NOMO-1 treated with dmso at 0.1 percent for 144 hours (cell line): ENCODE measurements around the gene SLC6A5.
A peak's percentile ranks its signal among the peaks of the same experiment; 100 is the strongest.

ENCODE experiments used
- DNase-seq: peaks from one replicate; lab custom pipeline; 2025; ENCODE audit not compliant: unreplicated experiment; lab: John Stamatoyannopoulos, UW

The SLC6A5 gene

DNA sequence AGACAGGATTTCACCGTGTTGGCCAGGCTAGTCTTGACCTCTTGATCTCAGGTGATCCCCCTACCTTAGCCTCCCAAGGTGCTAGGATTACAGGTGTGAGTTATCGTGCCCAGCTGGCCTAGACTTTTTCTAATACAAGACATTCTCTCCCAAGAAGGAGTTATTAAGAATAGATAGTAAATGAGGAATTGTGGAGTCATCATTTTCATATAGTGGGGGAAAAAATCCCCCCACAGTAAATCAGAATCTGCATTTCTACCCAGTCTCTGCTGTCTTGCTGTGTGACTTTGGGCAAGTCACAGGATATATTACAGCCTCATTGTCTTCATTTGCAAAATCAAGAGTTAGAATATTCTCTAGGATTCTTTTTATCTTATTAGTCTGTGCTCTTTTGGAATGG lies 21.6 kb downstream of the SLC6A5 start:
- DNase-seq = no peak

DNA sequence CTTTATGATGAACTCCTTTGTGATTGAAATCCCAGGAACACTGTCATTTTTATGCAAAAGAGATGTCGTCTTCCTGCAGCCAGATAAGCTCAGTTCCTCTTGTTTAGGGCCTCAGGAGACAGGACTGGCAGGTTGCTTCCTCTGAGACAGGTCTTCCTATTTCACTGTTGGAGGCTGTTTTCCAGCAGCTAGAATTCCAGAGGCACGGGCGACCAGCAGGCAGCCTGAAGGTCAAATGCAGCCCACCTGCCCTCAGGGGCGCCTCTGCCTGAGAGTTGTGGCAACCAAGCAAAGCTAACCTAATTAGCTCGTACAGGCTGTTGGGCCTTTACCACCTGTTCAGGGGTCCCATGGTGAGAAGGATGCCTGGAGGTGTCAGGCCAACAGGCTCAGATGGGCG lies 22.3 kb downstream of the SLC6A5 start:
- no peak for DNase-seq

DNA sequence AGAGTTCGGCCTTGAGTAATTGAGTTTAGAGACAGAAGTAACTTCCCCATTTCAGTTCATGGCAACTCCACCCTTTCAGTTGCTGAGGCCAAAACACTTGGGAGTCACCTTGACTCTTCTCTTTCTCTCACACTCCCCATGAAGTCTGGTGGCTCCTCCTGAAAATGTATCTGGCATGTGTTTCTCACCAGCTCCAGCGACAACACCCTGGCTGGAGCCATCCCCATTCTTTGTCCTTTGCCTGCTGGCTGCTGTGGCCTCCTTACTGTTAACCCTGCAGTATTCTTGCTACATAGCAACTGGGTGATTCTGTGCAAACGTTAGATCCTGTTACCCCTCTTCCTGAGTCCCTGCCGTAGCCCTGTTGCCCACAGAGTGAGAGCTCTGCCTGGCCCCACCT lies 23.8 kb downstream of the SLC6A5 start:
- DNase-seq = peak; percentile 20

DNA sequence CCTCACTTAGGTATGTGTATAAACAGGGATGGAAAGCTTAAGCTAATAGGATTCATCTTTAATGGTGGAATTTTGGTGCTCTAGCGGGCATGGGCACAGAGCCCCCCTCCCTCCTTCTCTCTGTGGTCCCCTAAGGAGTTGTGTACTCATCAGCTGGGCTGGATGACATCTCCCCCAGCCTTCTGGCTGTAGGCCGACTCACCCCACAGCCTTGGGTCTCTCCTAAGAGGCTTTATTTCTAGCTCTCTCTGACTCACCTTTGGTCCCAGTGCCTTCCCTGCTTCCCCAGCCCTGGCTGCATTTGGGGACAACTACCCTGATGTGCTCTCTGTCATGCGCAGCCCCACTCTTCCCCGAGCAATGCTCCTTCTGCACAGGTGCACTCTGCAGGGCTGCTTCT lies 26.9 kb downstream of the SLC6A5 start:
- no peak for DNase-seq

GRCh38 chr11:20627026-20627425 lies 27.6 kb downstream of the SLC6A5 start:
- DNase-seq = no peak

DNA sequence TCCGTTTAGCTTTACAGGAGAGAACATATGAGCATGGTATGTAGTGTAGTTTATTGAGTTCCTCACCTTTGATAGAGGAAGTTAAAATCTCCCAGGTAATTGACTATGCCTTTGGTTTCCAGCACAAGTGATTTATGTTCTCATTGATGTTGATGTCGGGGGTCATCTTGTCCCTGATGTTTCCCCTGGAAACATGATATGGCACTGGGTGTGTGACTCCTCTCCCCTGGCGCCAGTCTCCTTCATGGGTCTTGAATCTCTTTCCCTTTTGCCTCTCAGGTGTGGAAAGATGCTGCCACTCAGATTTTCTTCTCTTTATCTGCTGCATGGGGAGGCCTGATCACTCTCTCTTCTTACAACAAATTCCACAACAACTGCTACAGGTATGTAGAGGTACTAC lies 28.3 kb downstream of the SLC6A5 start:
- no peak for DNase-seq

- no peak for DNase-seq
Observed at GRCh38 chr11:20631519-20632168, 32.2 kb downstream of the SLC6A5 start.

DNA sequence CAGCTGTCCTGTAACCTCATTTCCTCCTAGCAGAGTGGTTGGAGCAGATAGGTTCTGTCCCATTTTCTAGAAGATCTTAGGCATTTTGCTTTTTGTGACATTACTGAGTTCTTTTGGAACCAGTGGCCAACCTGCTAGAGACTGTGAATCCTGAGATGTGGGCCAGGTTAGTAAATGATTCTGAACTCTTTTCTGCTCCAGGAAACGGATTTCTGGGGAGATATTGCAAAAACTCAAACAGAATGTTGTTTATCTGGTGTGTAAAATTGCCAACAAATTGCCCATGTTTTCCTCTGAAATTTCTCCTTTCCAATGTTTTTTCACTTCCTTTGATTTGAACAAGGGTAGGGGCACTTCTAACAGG lies 32.7 kb downstream of the SLC6A5 start:
- DNase-seq = no peak

- no peak for DNase-seq
Observed at GRCh38 chr11:20634044-20634443, 34.6 kb downstream of the SLC6A5 start.

GRCh38 chr11:20634781-20635180 lies 35.4 kb downstream of the SLC6A5 start:
- DNase-seq = no peak

GRCh38 chr11:20638074-20638473 lies 38.7 kb downstream of the SLC6A5 start:
- no peak for DNase-seq

DNA sequence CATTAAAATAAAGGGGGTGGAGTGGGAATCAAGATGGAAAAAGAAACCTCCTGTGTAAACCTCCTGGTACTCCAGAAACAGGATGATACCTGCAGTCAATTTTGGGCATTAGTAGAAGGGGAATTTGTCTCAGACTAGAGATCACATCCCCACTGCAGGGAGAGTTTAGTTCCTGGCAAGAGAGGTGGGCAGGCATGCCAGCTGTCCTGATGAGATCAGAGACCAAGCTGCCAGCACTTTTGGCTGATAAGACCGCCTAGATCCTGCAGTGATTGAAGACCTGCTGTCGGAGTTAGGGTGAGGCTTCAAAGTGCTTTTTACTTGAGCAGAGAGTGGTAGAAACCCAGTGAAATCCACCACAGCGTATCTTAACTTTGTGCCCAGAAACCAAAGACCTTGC lies 40.3 kb downstream of the SLC6A5 start:
- no peak for DNase-seq

- no peak for DNase-seq
Observed at GRCh38 chr11:20640401-20640800, 41.0 kb downstream of the SLC6A5 start.

- DNase-seq = no peak
Observed at GRCh38 chr11:20644360-20644759, 45.0 kb downstream of the SLC6A5 start.

DNA sequence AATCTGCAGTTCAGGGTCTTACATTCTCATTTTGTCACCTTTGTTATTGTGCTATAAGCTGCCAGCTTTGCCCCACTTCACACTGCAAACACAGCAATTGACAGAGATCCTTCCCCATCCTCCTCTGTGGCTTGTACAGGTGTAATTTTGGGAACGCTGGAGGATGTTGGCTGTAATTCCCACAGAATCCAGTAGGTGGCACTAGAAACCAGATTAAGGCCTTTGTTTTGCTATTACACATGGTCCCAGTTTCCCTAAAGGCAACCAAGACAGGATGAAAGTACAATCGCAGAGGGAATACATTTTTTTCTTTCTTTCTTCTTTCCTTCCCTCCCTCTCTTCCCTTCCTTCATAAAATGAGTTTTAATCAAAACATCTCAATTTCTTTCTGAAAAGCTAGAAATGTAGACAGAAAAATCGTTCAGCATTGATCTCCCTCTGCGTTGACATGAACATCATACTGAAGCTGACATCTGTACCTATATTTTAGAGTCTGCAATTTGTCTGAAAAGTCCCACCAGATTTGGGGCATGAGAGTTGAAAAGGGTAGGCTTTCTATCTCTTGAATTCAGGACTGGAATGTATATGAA lies 48.7 kb downstream of the SLC6A5 start:
- DNase-seq = no peak

GRCh38 chr11:20652150-20652806 lies 52.9 kb downstream of the SLC6A5 start:
- DNase-seq = no peak

DNA sequence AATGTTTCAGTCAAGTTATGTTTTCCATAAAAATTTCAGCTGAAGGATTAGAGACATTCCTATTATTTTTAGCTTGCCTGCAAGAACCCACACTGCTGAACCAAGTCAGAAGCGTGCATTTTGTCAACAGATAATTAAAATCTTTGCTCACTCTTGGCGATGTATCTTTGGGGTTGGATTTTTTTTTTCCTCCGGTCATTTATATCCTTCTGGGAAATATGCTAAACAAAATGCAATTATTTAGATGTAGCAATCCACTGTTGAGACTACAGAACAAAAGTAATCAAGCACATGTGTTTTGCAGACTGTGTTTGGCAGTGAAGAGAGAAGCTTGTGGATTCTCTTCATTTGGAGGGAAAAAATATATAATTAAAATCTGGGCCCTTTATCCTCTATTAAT lies 54.6 kb downstream of the SLC6A5 start:
- no peak for DNase-seq

- no peak for DNase-seq
Observed at GRCh38 chr11:20656901-20657300, 57.5 kb downstream of the SLC6A5 start.

- DNase-seq = no peak
Observed at GRCh38 chr11:20658135-20658534, 58.7 kb downstream of the SLC6A5 start.

DNA sequence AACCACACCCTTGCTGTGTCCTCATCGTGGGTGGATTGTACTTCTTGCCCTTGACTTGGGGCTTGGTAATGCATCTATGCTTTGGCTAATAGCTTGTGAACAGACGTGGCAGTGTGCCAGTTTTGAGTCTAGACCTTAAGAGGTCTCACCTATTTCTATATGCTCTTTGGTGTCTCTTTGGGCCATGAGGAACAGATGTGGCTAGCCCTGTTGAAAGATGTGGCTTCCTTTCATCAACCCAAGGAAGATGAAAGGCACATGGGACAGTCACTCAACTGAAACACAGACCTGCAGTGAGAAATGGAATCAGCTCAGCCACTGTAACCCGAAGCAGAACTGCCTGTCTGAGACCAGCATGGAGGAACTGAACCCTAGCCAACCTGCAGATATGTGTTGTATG lies 62.0 kb downstream of the SLC6A5 start:
- DNase-seq = no peak

DNA sequence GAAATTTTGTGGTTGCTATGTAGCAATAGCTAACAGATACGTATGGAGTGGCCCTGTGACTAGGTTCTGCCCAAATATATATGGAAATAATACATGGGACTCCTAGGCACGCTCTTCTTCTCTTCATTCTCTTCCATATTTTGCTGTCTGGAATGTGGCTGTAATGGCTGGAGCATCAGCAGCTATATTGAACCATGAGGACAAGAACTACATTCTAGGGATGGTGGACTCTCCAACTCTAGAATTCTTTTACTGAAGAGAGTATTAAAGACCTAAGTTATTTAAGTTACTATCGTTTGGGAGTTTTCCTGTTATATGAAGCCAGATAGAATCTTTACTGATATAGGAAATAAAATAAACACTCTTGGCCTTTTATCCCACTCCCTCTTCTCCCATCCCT lies 62.4 kb downstream of the SLC6A5 start:
- no peak for DNase-seq

GRCh38 chr11:20668131-20668809 lies 68.9 kb downstream of the SLC6A5 start:
- no peak for DNase-seq
